GM19324 (cell line): ENCODE measurements around the gene COTL1.
A peak's percentile ranks its signal among the peaks of the same experiment; 100 is the strongest.

Experiments
- ATAC-seq: cut with Tn5 transposase; IDR thresholded peaks from one replicate; pipeline ENCODE4 v1.9.1; 2021; ENCODE audit warnings: mild to moderate bottlenecking, moderate library complexity; ENCODE audit not compliant: unreplicated experiment, low FRiP score

COTL1 gene

GRCh38 chr16:84614968-84615813 lies 2.7 kb downstream of the COTL1 start:
- no peak for ATAC-seq

DNA sequence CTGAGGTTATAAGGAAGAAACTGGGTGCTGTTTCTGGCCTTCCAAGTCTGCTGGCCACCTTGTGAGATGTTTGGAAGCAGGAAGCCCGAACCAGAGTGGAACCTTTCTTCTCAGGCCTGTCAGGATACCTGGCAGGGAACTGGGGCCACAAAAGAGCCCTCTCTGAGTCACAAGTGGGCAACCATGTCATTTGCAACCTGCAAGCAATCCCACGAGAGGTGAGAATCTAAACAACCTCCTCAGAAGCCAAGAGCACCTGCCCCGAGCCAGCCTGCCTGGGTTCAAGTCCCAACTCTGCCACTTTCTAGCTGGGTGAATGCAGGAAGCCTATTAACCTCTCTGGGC lies 3.3 kb downstream of the COTL1 start:
- no peak for ATAC-seq

- ATAC-seq = no peak
These were observed 3.8 kb downstream of the COTL1 start for GRCh38 chr16:84614073-84614459.

GRCh38 chr16:84613408-84614072 lies 4.3 kb downstream of the COTL1 start:
- no peak for ATAC-seq

- no peak for ATAC-seq
These were observed 5.2 kb downstream of the COTL1 start for GRCh38 chr16:84612686-84613085.

DNA sequence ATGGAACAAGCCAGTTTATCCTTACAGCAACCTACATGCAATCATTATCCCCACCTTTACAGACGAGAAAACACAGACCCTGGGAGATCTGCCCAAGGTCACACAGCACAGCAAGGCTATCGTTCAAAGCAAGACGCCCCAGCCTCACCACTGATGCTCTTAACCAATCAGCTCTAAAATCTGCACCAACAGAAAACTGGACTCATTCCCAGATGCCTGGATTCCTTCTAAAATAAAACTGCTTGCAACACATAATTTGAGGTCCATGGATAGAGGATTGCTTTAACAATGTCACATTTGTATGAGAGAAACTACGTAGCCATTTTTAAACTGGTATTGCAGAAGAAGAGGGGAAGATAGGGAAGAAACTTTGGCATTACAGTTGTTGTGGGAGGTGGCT lies 6.8 kb downstream of the COTL1 start:
- no peak for ATAC-seq

DNA sequence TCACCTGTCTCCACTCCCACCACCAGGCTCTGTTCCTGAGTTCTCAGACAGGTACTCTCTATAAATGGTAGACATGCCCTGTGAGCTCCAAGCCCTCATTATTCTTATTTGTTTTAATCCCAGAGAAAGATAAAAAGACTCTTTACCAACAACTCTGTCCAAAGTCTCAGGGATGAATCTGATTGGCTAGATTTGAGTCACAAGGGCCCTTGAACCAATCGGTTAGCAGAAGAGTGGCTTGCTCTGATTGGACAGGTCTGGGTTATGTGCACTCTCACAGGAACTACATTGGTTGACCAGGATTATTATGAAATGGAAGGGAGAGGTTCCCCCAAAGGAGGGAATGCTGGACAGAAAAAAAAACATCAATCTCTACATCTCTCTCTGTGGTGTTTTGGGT lies 7.5 kb downstream of the COTL1 start:
- ATAC-seq = no peak

- ATAC-seq = no peak
These were observed 8.2 kb downstream of the COTL1 start for GRCh38 chr16:84609563-84610177.

- no peak for ATAC-seq
These were observed 9.6 kb downstream of the COTL1 start for GRCh38 chr16:84608282-84608681.

DNA sequence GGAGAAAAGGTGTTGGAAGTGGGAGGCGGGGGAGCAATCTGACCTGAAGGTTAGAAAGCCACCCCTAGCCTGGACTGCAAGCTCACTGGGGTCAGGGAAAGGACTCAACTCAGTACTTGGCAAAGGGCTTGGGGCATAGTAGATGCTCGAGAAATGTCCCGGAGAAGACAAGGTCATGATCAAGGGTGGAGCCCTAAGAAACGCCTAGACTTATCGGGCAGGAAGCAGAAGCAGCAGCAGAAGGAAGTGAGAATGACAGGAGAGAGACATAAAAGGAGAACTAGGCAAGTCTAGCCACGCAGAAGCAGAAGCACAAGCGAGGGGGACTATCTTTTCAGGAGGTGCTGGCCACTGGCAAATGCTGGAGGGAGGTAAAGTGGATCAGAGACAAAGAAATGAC lies 10.2 kb downstream of the COTL1 start:
- ATAC-seq = no peak

DNA sequence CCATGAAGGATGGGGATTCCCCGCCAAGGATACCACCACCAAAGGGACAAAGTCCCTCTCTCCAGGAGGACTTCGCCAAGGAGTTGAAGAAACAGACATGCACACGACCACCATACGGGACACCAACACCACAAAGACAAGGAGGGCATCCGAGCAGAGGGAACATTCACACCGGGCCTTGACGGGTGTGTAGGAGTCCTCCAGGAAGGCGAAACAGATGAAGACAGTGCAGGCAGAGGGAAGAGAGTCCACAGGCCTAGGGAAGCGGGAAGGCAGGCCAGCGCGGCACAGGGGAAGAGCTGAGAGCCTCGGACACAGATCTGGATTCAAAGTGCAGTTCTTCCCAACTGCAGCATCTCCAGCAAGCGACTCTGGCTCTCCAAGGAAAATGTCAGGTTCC lies 10.8 kb downstream of the COTL1 start:
- ATAC-seq = no peak

DNA sequence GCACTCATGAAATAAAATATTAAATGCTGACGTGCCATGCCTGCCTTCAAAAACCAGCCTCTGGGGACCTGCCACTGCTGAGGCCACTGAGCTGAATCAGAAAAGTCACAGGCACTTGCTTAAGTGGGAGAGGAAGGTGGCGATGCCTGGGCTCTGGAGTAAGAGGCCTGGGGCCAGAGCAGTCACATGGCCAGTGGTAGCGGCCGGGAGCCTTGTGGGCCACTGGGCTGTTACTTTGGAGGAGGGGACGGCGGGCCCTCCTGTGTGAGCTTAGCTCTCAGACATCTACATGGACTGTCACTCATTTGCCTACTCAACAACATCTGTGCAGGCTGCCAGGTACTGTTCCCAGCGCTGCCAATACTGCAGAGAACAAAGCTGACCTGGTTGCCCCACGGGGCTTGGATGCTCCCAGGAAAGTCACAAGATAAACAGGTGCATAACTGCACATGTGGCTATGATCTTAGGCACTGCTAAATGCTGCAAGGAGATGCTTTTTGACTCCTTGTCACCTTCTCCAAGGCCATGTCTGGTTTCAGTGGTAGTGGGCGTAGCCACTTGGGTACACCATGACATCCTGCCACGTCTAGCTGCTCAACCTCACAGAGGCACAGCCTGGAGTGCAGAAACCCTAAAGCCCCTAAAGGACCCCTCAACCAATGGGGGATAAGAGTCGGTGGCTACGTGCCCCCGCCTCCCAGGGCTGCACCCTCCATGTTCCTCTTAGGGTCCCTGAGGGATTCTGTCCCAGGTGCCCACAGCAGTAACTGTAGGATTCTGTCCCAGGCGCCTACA lies 11.6 kb downstream of the COTL1 start:
- ATAC-seq = no peak

DNA sequence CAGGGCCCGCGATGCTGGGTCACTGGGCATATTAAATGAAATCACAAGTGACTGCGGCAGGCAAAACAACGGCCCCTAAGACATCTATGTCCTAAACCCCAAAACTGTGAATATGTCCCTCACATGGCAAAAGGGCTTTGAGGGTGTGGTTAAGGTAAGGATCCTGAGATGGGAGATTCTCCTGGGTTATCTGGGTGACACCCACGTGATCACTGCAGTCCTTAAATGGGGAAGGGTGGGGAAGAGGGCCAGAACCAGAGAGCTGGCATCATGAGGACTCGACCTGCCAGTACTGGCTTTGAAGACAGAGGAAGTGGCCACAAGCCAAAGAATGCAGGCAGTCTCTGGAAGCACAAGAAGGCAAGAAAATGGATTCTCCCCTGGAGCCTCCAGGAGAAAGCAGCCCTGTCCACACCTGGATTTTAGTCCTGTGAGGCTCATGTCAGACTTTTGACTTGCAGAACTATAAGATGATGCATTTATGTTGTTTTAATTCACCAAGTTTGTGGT lies 12.5 kb downstream of the COTL1 start:
- no peak for ATAC-seq

DNA sequence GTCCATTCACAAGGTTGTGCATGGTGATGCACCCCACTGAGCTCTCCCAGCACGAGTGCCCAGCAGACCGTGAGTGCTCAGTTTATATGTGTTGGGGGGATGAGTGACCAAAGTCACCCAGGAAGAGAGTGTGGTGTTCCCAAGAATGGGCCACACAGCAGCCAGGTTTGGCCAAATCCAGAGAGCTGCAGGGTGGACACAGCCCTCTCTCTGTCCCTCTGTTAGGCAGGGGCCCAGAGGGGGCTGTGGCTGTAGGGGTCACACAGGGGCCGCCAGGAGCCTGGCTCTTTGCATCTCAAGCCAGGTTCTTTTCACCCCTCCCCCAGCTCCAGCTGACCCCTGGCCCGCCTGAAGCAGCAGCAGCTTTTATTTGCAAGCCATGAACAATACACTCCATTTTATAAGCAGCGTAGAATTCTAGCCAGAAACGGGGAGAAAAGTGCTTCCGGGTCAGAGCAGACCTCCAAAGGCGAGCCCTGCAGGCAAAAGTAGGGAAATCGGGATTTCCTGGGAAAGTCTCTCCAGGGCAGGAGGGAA lies 13.3 kb downstream of the COTL1 start:
- no peak for ATAC-seq

DNA sequence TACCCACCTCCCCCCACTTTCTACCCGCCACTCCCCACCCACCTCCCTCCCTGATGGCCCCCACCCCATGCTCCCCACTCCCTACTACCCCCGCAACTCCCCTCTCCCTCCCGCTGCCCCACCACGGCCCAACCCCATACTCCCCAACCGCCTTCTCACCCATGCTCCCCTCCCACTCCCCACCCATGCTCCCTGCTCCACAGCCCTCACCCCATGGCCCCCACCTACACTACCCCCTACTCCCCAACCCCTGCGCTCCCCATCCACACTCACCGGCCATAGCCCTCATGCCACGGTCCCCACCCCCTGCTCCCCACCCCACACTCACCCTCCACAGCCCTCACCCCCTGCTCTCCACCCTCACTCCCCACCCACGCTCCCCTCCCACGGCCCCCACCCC lies 13.9 kb downstream of the COTL1 start:
- no peak for ATAC-seq

GRCh38 chr16:84603140-84603816 lies 14.6 kb downstream of the COTL1 start:
- no peak for ATAC-seq

DNA sequence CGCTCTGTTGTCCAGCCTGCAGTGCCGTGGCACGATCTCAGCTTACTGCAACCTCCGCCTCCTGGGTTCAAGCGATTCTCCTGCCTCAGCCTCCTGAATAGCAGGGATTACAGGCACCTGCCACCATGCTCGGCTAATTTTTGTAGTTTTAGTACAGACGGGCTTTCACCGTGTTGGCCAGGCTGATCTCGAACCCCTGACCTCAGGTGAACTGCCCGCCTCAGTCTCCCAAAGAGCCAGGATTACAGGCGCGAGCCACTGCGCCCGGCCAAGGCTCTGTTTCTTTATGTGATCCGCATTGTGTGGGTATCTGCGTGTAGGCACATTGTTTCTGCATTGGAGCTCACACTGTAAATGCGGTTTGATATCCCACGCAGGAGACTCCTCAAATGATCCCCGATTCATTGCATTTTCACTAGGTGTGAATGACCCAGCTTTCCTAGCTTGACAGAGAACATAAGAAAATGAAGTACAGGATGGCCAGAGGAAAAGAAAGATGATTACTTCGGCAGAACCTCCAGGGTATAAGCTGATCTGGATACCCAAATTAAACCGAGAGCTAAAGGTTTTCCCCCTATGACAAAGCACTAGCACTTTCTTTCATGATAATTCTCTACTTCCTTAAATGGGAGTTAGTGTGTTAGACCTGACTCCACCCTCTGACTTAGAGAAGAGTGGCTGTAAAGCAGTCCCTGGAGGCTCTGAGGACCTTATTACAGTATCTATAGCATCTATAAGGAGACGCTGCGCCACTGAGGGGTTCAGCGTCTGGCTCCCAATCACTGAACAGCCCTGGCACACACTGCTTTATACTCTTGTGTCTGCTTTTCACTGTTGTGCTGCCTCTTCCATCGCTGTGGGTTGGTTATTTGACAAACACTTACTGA lies 17.3 kb downstream of the COTL1 start:
- peak; percentile 65 for ATAC-seq

DNA sequence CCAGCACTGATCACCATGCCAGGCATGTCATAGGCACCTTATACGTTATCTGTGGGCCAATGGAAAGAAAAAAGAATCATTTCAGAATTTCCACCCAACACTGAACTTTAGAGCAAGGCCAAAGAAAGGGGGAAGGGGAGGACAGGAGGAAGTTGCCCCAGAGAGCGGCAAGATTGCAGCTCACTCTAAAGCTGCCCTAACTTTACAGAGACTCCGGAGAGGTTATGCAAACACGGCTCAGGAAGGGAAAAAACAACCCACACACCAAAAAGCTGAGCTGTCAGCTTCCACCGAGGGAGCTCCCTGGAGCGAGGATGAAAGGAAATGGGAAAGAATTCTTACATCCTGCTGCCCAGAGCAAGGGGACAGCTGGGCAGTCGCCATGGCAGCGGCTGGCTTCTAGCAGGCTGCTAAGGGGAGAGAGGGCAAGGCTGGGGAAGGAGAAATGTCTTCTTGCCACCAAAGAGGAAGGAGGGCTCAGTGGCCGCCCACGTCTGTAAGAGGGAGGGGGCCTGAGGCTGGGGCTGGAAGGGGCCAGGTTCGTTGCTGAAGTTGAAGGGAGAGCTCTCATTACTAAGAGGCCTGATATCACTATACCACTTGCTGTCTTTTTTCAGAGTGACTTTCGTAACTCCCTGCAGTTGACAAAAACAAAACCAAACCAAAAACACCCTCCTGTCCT lies 18.2 kb downstream of the COTL1 start:
- peak; percentile 40 for ATAC-seq
